GM12878 (cell line): ENCODE data around the gene PHOX2B. TPM values are rescaled to one million over a fixed set of nuclear protein-coding genes. Genes with fewer than 3 reads are reported as not detected.

Source experiments
- ATAC-seq: fragments of 200-7000 bp; cut with Tn5 transposase; 3 replicates; pipeline ENCODE4 v1.9.1; 2020; ENCODE audit warnings: mild to moderate bottlenecking, moderate library complexity
- BruUV-seq: library from RNA; stranded (reverse); fragments of 400-500 nt; replicated peaks from 2 replicates; lab custom pipeline; 2021; lab: Mats Ljungman, UMichigan
- CTCF ChIA-PET: fragments of 300-600 bp; sonication (Branson Sonifier 250); formaldehyde crosslinking; extraction: SDS; loops from one replicate; lab custom pipeline; 2021; ENCODE audit warnings: inconsistent platforms; lab: Yijun Ruan, JAX
- POLR2A ChIA-PET: fragments of 350-600 bp; formaldehyde crosslinking; extraction: SDS; loops from one replicate; lab custom pipeline; 2021; ENCODE audit warnings: inconsistent platforms; lab: Charles Lee
- RAD21 ChIA-PET: fragments of 300-600 bp; sonication (Branson Sonifier 250); formaldehyde crosslinking; loops from one replicate; lab custom pipeline; 2023; ENCODE audit warnings: antibody characterized with exemption; ENCODE audit not compliant: unreplicated experiment; lab: Charles Lee
- SMC1A ChIA-PET: fragments of 300-600 bp; sonication (Branson Sonifier 250); formaldehyde crosslinking; loops from one replicate; lab custom pipeline; 2023; ENCODE audit not compliant: unreplicated experiment, uncharacterized antibody; lab: Charles Lee
- DNase-seq: peaks from one replicate; pipeline ENCODE4 v3.0.0-alpha.2; 2011; ENCODE audit warnings: low read depth, low spot score
- FAIRE-seq: peaks from 3 replicates; lab custom pipeline; 2011; peaks lifted over from hg19 to GRCh38; lab: Jason Lieb, UNC
- H2AFZ ChIP-seq: 2 replicates; pipeline ENCODE4 v1.6.0; 2011; ENCODE audit warnings: low read depth, low read length, control low read depth; ENCODE audit not compliant: control insufficient read depth
- H3K27ac ChIP-seq: 2 replicates; pipeline ENCODE4 v1.5.1; 2011; ENCODE audit warnings: control low read depth; ENCODE audit not compliant: control insufficient read depth, insufficient read depth
- H3K27me3 ChIP-seq, 2 experiments: replicated peaks in 1 of 2; 2 replicates each; pipeline versions ENCODE4 v1.6.0 to v1.6.1; 2011; ENCODE audit warnings: low read length in 1 of 2; ENCODE audit not compliant: control insufficient read depth in 2 of 2, insufficient read depth in 2 of 2
- H3K36me3 ChIP-seq, 2 experiments: 2 replicates each; pipeline ENCODE4 v1.5.1; 2011; ENCODE audit warnings: low read length in 1 of 2; ENCODE audit not compliant: control insufficient read depth in 2 of 2, insufficient read depth in 2 of 2
- H3K4me1 ChIP-seq: 2 replicates; pipeline ENCODE4 v1.6.1; 2011; ENCODE audit warnings: mild to moderate bottlenecking, low read length, moderate library complexity, mixed read lengths; ENCODE audit not compliant: control insufficient read depth, insufficient read depth
- H3K4me2 ChIP-seq: 2 replicates; pipeline ENCODE4 v1.6.0; 2011; ENCODE audit warnings: control low read depth; ENCODE audit not compliant: control insufficient read depth, insufficient read depth
- H3K4me3 ChIP-seq: fragments of 200-600 bp; sonication (generic); 2 replicates; pipeline ENCODE4 v1.5.1; 2016
- H3K79me2 ChIP-seq: 2 replicates; pipeline ENCODE4 v1.6.0; 2011; ENCODE audit warnings: low read length; ENCODE audit not compliant: control insufficient read depth, insufficient read depth
- H3K9ac ChIP-seq: 2 replicates; pipeline ENCODE4 v1.8.0; 2011; ENCODE audit warnings: low read length, control low read depth, mixed read lengths; ENCODE audit not compliant: control insufficient read depth, insufficient read depth
- H3K9me3 ChIP-seq: replicated peaks from 3 replicates; pipeline ENCODE4 v1.5.1; 2011; ENCODE audit warnings: mild to moderate bottlenecking, low read length; ENCODE audit not compliant: control insufficient read depth, insufficient read depth
- H4K20me1 ChIP-seq: 2 replicates; pipeline ENCODE4 v1.6.0; 2011; ENCODE audit not compliant: control insufficient read depth, insufficient read depth
- ATF7 ChIP-seq: fragments of 450-650 bp; IDR thresholded peaks from 2 replicates; pipeline ENCODE4 v1.6.1; 2016; ENCODE audit warnings: low read depth, mild to moderate bottlenecking
- BRCA1 ChIP-seq: IDR thresholded peaks from 2 replicates; pipeline ENCODE4 v1.6.1; 2011; ENCODE audit warnings: low read depth, low read length, improper control_type of control experiment
- CBX5 ChIP-seq: sonication (generic); IDR thresholded peaks from 2 replicates; pipeline ENCODE4 v1.6.1; 2016; ENCODE audit warnings: low read depth, moderate library complexity, mild to moderate bottlenecking, inconsistent platforms
- CREM ChIP-seq: IDR thresholded peaks from 2 replicates; pipeline ENCODE4 v1.6.1; 2014; ENCODE audit warnings: antibody characterized with exemption, low read depth
- LARP7 ChIP-seq: fragments of 450-650 bp; IDR thresholded peaks from 2 replicates; pipeline ENCODE4 v1.6.1; 2017; ENCODE audit warnings: mild to moderate bottlenecking
- MTA2 ChIP-seq: fragments of 450-650 bp; IDR thresholded peaks from 2 replicates; pipeline ENCODE4 v1.6.1; 2016; ENCODE audit warnings: low read depth, mild to moderate bottlenecking, moderate library complexity
- NFYA ChIP-seq: IDR thresholded peaks from 2 replicates; pipeline ENCODE4 v1.6.1; 2011; ENCODE audit warnings: low read depth, mild to moderate bottlenecking, low read length, improper control_type of control experiment, borderline replicate concordance
- SMAD1 ChIP-seq: fragments of 450-650 bp; IDR thresholded peaks from 2 replicates; pipeline ENCODE4 v1.6.1; 2018; ENCODE audit warnings: mild to moderate bottlenecking, low read depth; ENCODE audit not compliant: partially characterized antibody
- SMARCA5 ChIP-seq: fragments of 450-650 bp; IDR thresholded peaks from 2 replicates; pipeline ENCODE4 v1.6.1; 2017; ENCODE audit warnings: mild to moderate bottlenecking
- SP1 ChIP-seq: IDR thresholded peaks from one replicate; pipeline ENCODE4 v1.6.1; 2011; ENCODE audit warnings: low read depth, low read length
- TAF1 ChIP-seq: IDR thresholded peaks from 2 replicates; pipeline ENCODE4 v1.6.1; 2011; ENCODE audit warnings: mild to moderate bottlenecking, low read depth, low read length, borderline replicate concordance
- YY1 ChIP-seq: IDR thresholded peaks from 2 replicates; pipeline ENCODE4 v1.6.1; 2011; ENCODE audit warnings: low read depth, mild to moderate bottlenecking, low read length
- ZBTB40 ChIP-seq: fragments of 450-650 bp; IDR thresholded peaks from 2 replicates; pipeline ENCODE4 v1.6.1; 2016; ENCODE audit warnings: mild to moderate bottlenecking, moderate library complexity, borderline replicate concordance
- ZNF384 ChIP-seq: IDR thresholded peaks from 2 replicates; pipeline ENCODE4 v1.6.1; 2012; ENCODE audit warnings: low read depth, mild to moderate bottlenecking, low read length, improper control_type of control experiment, borderline replicate concordance
- in situ Hi-C: fragments of 300-500 bp; cut with MboI; formaldehyde crosslinking; loops from 9 replicates; pipeline ENCODE4 v1.14.3; 2018; ENCODE audit warnings: mixed read lengths
- intact Hi-C: fragments of 100-400 bp; cut with micrococcal nuclease; formaldehyde crosslinking; loops from one replicate; pipeline ENCODE4 v1.14.2; 2022; ENCODE audit not compliant: unreplicated experiment
- polyA plus RNA-seq, 11 experiments: library from polyadenylated mRNA; depleted of rRNA in 4 of 11; unstranded in 6 of 11; stranded (reverse) in 5 of 11; fragments of >200 nt; fragmentation: Nextera tagmentation in 4 of 11; fragmentation: Illumina TruSeq in 1 of 11; extraction: Ambion mirVana in 4 of 11; extraction: Trizol in 1 of 11; gene quantifications; 1 replicate in 1 of 11; 2 replicates in 10 of 11; pipeline versions ENCODE4 v1.2.1 to v1.2.3, GENCODE V29; 2011 to 2016; ENCODE audit warnings: inconsistent platforms in 2 of 11, missing spikeins in 2 of 11, low read depth in 1 of 11
- total RNA-seq, 4 experiments: library from RNA; depleted of rRNA in 3 of 4; stranded (reverse); fragments of >200 nt in 3 of 4; fragmentation: Illumina TruSeq in 1 of 4; extraction: Trizol in 1 of 4; gene quantifications; 2 replicates each; pipeline versions ENCODE4 v1.2.1 to v1.2.3, GENCODE V29; 2013 to 2021
- TF ChIP-seq, protein P1 (sequence below): fragments of 450-650 bp; IDR thresholded peaks from 2 replicates; pipeline ENCODE4 v1.6.1; 2017; ENCODE audit warnings: mild to moderate bottlenecking, low read depth, inconsistent platforms; ENCODE audit not compliant: poor library complexity, severe bottlenecking
- TF ChIP-seq, protein P2 (sequence below): IDR thresholded peaks from 2 replicates; pipeline ENCODE4 v1.6.1; 2011; ENCODE audit warnings: low read depth, mild to moderate bottlenecking, low read length, moderate library complexity, borderline replicate concordance; ENCODE audit errors: extremely low read depth
- TF ChIP-seq, protein P3 (sequence below): IDR thresholded peaks from 2 replicates; pipeline ENCODE4 v1.6.1; 2011; ENCODE audit warnings: low read depth, low read length, improper control_type of control experiment, borderline replicate concordance

PHOX2B gene
- total and polyA plus RNA-seq, 10 of the 15 experiments (the other 5 are each of a cell fraction or from before 2014, with no cell fraction given): not detected

GRCh38 chr4:41763729-41764128 is 15.2 kb upstream of the PHOX2B start (continued):
- no peak for TF ChIP-seq ATF7

DNA sequence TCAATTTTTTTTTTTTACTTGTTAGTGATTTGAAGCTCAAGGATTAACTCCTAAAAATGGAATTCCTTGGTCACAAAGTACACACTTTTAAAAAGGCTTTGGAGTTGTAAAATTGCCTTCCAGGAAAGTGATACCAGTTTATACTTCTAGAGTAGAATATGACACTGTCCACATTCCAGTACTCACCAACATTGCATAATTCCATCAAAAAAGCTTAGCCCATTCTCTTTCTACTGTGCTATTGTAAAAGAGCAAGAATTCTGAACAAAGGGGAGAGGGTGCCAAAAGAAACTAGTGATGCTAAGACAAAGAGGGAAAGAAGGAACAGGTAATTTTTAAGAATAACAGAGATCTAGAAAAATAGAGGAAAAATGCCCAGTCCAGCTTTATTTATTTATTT is 10.4 kb upstream of the PHOX2B start:
- Histone ChIP-seq H3K9ac (no peak overlapping the region), H4K20me1 (no peaks in the 10 kb centered on the region), H3K79me2 (no peaks in the 10 kb centered on the region), H3K4me1 (no peaks in the 10 kb centered on the region), H3K36me3 (no peaks in the 10 kb centered on the region), H3K9me3 (no peaks in the 10 kb centered on the region), H3K27me3 (peaks cover 2 to 5% of the 10 kb centered on the region in 2 experiments; a peak in 2 of 4 replicates), H2AFZ (no peak overlapping the region), H3K4me2 (no peak overlapping the region), H3K4me3 (no peak overlapping the region), H3K27ac (no peak overlapping the region)
- in situ Hi-C loops (no loop called here), intact Hi-C loops (no loop called here)
- SMC1A ChIA-PET: interaction anchor here (1.2 to 1.7 kb wide), 2 partner anchors 15 to 36 kb away, joined by 3 to 4 read pairs; no protein-coding TSS in a partner anchor
- ATAC-seq: no peak
- no peak for DNase-seq
- BruUV-seq: no TSS peak
- CTCF ChIA-PET: interaction anchor here (0.6 kb wide), 1 partner anchor 1343 kb away, joined by 4 read pairs; no protein-coding TSS in a partner anchor
- POLR2A ChIA-PET: interaction anchor here (0.7 kb wide), 1 partner anchor 116 kb away, joined by 3 read pairs; no protein-coding TSS in a partner anchor
- RAD21 ChIA-PET: no interaction called here
- no peak for FAIRE-seq
- TF ChIP-seq TAF1: no peak
- TF ChIP-seq, protein P1, sequence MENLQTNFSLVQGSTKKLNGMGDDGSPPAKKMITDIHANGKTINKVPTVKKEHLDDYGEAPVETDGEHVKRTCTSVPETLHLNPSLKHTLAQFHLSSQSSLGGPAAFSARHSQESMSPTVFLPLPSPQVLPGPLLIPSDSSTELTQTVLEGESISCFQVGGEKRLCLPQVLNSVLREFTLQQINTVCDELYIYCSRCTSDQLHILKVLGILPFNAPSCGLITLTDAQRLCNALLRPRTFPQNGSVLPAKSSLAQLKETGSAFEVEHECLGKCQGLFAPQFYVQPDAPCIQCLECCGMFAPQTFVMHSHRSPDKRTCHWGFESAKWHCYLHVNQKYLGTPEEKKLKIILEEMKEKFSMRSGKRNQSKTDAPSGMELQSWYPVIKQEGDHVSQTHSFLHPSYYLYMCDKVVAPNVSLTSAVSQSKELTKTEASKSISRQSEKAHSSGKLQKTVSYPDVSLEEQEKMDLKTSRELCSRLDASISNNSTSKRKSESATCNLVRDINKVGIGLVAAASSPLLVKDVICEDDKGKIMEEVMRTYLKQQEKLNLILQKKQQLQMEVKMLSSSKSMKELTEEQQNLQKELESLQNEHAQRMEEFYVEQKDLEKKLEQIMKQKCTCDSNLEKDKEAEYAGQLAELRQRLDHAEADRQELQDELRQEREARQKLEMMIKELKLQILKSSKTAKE: no peak
- no peak for TF ChIP-seq SMAD1
- no peak for TF ChIP-seq MTA2
- TF ChIP-seq, protein P2, sequence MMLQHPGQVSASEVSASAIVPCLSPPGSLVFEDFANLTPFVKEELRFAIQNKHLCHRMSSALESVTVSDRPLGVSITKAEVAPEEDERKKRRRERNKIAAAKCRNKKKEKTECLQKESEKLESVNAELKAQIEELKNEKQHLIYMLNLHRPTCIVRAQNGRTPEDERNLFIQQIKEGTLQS: no peak
- no peak for TF ChIP-seq SMARCA5
- TF ChIP-seq CBX5: no peak
- TF ChIP-seq ZBTB40: no peak
- TF ChIP-seq LARP7: no peak
- TF ChIP-seq ZNF384: no peak
- TF ChIP-seq SP1: no peak
- TF ChIP-seq, protein P3, sequence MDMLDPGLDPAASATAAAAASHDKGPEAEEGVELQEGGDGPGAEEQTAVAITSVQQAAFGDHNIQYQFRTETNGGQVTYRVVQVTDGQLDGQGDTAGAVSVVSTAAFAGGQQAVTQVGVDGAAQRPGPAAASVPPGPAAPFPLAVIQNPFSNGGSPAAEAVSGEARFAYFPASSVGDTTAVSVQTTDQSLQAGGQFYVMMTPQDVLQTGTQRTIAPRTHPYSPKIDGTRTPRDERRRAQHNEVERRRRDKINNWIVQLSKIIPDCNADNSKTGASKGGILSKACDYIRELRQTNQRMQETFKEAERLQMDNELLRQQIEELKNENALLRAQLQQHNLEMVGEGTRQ: no peak
- TF ChIP-seq CREM: no peak
- TF ChIP-seq YY1: no peak
- no peak for TF ChIP-seq NFYA
- no peak for TF ChIP-seq BRCA1
